WTC11 (cell line): ENCODE results near the gene SYTL2.

Experiments
- CREB1 ChIP-seq: sonication (generic); formaldehyde crosslinking; IDR thresholded peaks from 2 replicates; pipeline ENCODE4 v1.8.0; 2023; ENCODE audit warnings: mild to moderate bottlenecking, missing genetic modification reagents
- ETV6 ChIP-seq: sonication (generic); formaldehyde crosslinking; IDR thresholded peaks from 2 replicates; pipeline ENCODE4 v1.8.1; 2022; ENCODE audit warnings: mild to moderate bottlenecking, missing genetic modification reagents
- JUN ChIP-seq: sonication (generic); formaldehyde crosslinking; IDR thresholded peaks from 2 replicates; pipeline ENCODE4 v1.8.0; 2023; ENCODE audit warnings: mild to moderate bottlenecking, missing genetic modification reagents
- ZNF219 ChIP-seq: sonication (generic); formaldehyde crosslinking; IDR thresholded peaks from 2 replicates; pipeline ENCODE4 v1.8.0; 2023; ENCODE audit warnings: missing genetic modification reagents, mild to moderate bottlenecking, borderline replicate concordance
- TF ChIP-seq, protein P1 (sequence below): fragments of 250-450 bp; sonication (Bioruptor Pico); IDR thresholded peaks from 2 replicates; pipeline ENCODE4 v1.9.0; 2021; ENCODE audit warnings: mild to moderate bottlenecking
- TF ChIP-seq, protein P2 (sequence below): sonication (generic); formaldehyde crosslinking; IDR thresholded peaks from 2 replicates; pipeline ENCODE4 v1.8.0; 2022; ENCODE audit warnings: mild to moderate bottlenecking, missing genetic modification reagents
- TF ChIP-seq, protein P3 (sequence below): fragments of 200-600 bp; IDR thresholded peaks from 2 replicates; pipeline ENCODE4 v1.8.0; 2022; ENCODE audit warnings: antibody characterized with exemption
- TF ChIP-seq, protein P4 (sequence below): sonication (generic); formaldehyde crosslinking; IDR thresholded peaks from 2 replicates; pipeline ENCODE4 v1.8.1; 2022; ENCODE audit warnings: low read depth, missing genetic modification reagents, borderline replicate concordance
- TF ChIP-seq, protein P5 (sequence below): sonication (generic); formaldehyde crosslinking; IDR thresholded peaks from 2 replicates; pipeline ENCODE4 v1.8.0; 2022; ENCODE audit warnings: mild to moderate bottlenecking, missing genetic modification reagents
- TF ChIP-seq, protein P6 (sequence below): sonication (generic); formaldehyde crosslinking; IDR thresholded peaks from 2 replicates; pipeline ENCODE4 v1.8.1; 2023; ENCODE audit warnings: mild to moderate bottlenecking, missing genetic modification reagents, moderate library complexity
- TF ChIP-seq, protein P7 (sequence below): sonication (generic); formaldehyde crosslinking; IDR thresholded peaks from 2 replicates; pipeline ENCODE4 v1.8.1; 2023; ENCODE audit warnings: mild to moderate bottlenecking, missing genetic modification reagents

DNA sequence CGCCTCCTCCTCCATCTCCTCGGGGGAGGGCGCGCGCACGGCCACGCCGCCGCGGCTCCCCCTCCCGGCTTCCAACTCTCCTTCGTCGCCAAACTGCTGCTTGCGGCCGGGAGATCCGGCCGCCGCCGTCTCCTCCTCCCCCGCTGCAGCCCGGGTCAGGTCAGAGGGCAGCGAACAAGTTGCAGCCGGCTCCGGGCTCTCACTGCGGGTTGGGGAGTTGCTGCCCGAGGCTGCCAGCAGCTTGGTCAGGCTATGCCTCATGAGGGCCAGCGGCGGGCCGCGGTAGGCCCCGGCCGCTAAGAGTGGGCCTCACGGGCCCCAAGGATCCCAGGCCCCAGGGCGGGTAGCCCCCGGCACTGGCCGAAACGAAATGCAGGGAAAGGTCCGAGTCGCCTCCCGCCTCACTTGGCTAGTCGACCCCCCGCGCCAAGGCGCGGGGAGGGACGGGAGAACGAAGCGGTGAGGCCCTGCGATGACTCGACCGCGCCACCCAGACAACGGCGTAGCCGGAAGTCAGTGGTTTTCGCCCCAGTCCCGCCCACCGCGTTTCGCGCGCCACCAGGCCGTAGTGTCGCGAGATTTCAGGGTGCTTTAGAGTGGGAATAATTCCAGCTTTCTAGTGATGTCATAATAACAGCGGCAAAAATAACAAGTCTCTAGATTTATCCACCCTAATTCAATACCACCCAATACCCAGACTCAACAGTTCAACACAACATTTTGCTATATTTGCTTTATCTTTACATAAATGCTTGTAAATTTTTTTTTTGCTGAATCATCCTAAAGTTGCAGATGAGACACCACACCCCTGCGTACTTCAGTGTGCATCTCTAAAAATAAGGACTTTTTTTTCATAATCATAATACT, 146.1 kb downstream of the SYTL2 start, which contains the start of gene CREBZF:
- TF ChIP-seq, protein P1, sequence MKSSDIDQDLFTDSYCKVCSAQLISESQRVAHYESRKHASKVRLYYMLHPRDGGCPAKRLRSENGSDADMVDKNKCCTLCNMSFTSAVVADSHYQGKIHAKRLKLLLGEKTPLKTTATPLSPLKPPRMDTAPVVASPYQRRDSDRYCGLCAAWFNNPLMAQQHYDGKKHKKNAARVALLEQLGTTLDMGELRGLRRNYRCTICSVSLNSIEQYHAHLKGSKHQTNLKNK (CRISPR knock-in tag) = no peak
- TF ChIP-seq, protein P2, sequence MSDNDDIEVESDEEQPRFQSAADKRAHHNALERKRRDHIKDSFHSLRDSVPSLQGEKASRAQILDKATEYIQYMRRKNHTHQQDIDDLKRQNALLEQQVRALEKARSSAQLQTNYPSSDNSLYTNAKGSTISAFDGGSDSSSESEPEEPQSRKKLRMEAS = no peak; the same call in 1 of the 2 replicates
- TF ChIP-seq, protein P3, sequence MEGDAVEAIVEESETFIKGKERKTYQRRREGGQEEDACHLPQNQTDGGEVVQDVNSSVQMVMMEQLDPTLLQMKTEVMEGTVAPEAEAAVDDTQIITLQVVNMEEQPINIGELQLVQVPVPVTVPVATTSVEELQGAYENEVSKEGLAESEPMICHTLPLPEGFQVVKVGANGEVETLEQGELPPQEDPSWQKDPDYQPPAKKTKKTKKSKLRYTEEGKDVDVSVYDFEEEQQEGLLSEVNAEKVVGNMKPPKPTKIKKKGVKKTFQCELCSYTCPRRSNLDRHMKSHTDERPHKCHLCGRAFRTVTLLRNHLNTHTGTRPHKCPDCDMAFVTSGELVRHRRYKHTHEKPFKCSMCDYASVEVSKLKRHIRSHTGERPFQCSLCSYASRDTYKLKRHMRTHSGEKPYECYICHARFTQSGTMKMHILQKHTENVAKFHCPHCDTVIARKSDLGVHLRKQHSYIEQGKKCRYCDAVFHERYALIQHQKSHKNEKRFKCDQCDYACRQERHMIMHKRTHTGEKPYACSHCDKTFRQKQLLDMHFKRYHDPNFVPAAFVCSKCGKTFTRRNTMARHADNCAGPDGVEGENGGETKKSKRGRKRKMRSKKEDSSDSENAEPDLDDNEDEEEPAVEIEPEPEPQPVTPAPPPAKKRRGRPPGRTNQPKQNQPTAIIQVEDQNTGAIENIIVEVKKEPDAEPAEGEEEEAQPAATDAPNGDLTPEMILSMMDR = no peak
- TF ChIP-seq, protein P4, sequence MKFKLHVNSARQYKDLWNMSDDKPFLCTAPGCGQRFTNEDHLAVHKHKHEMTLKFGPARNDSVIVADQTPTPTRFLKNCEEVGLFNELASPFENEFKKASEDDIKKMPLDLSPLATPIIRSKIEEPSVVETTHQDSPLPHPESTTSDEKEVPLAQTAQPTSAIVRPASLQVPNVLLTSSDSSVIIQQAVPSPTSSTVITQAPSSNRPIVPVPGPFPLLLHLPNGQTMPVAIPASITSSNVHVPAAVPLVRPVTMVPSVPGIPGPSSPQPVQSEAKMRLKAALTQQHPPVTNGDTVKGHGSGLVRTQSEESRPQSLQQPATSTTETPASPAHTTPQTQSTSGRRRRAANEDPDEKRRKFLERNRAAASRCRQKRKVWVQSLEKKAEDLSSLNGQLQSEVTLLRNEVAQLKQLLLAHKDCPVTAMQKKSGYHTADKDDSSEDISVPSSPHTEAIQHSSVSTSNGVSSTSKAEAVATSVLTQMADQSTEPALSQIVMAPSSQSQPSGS = no peak
- TF ChIP-seq, protein P5, sequence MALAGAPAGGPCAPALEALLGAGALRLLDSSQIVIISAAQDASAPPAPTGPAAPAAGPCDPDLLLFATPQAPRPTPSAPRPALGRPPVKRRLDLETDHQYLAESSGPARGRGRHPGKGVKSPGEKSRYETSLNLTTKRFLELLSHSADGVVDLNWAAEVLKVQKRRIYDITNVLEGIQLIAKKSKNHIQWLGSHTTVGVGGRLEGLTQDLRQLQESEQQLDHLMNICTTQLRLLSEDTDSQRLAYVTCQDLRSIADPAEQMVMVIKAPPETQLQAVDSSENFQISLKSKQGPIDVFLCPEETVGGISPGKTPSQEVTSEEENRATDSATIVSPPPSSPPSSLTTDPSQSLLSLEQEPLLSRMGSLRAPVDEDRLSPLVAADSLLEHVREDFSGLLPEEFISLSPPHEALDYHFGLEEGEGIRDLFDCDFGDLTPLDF = no peak
- TF ChIP-seq, protein P6, sequence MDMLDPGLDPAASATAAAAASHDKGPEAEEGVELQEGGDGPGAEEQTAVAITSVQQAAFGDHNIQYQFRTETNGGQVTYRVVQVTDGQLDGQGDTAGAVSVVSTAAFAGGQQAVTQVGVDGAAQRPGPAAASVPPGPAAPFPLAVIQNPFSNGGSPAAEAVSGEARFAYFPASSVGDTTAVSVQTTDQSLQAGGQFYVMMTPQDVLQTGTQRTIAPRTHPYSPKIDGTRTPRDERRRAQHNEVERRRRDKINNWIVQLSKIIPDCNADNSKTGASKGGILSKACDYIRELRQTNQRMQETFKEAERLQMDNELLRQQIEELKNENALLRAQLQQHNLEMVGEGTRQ (CRISPR knock-in tag) = no peak
- TF ChIP-seq JUN (CRISPR knock-in tag) (no peak; the same call in 1 of the 2 replicates), ZNF219 (CRISPR knock-in tag) (no peak), CREB1 (CRISPR knock-in tag) (no peak), ETV6 (CRISPR knock-in tag) (peak; percentile 89)
- TF ChIP-seq, protein P7, sequence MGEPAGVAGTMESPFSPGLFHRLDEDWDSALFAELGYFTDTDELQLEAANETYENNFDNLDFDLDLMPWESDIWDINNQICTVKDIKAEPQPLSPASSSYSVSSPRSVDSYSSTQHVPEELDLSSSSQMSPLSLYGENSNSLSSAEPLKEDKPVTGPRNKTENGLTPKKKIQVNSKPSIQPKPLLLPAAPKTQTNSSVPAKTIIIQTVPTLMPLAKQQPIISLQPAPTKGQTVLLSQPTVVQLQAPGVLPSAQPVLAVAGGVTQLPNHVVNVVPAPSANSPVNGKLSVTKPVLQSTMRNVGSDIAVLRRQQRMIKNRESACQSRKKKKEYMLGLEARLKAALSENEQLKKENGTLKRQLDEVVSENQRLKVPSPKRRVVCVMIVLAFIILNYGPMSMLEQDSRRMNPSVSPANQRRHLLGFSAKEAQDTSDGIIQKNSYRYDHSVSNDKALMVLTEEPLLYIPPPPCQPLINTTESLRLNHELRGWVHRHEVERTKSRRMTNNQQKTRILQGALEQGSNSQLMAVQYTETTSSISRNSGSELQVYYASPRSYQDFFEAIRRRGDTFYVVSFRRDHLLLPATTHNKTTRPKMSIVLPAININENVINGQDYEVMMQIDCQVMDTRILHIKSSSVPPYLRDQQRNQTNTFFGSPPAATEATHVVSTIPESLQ (CRISPR knock-in tag) = no peak
